Endothelial cell of umbilical vein (primary cell): Measurements from ENCODE around the gene DLX6. TPM values are rescaled to one million over a fixed set of nuclear protein-coding genes. Genes with fewer than 3 reads are reported as not detected.

Experiments
- BruUV-seq: library from RNA; stranded (reverse); fragments of 400-500 nt; replicated peaks from 2 replicates; lab custom pipeline; 2021; lab: Mats Ljungman, UMichigan
- CTCF ChIA-PET: fragments of 300-600, 350-600 bp; sonication (Branson Sonifier 250); formaldehyde crosslinking; loops from one replicate; lab custom pipeline; 2021; ENCODE audit warnings: antibody characterized with exemption, inconsistent platforms; lab: Charles Lee
- POLR2A ChIA-PET: fragments of 300-600, 350-600 bp; sonication (Branson Sonifier 250); formaldehyde crosslinking; loops from one replicate; lab custom pipeline; 2021; ENCODE audit warnings: antibody characterized with exemption, inconsistent platforms; lab: Charles Lee
- DNase-seq: peaks from one replicate; pipeline ENCODE4 v3.0.0-alpha.2; 2011; ENCODE audit warnings: low read depth, low spot score
- FAIRE-seq: peaks from 2 replicates; lab custom pipeline; 2011; peaks lifted over from hg19 to GRCh38; lab: Jason Lieb, UNC
- H2AFZ ChIP-seq: 2 replicates; pipeline ENCODE4 v1.6.0; 2012; ENCODE audit warnings: low read depth, low read length, control low read depth, inconsistent platforms
- H3K27ac ChIP-seq: 2 replicates; pipeline ENCODE4 v1.5.1; 2011; ENCODE audit warnings: low read depth, mild to moderate bottlenecking, control low read depth, low read length, moderate library complexity; ENCODE audit not compliant: insufficient read depth
- H3K27me3 ChIP-seq, 2 experiments: 2 replicates each; pipeline versions ENCODE4 v1.6.0 to v1.6.1; 2011; ENCODE audit warnings: low read length in 2 of 2, mixed read lengths in 1 of 2; ENCODE audit not compliant: control insufficient read depth in 2 of 2, insufficient read depth in 2 of 2
- H3K36me3 ChIP-seq, 2 experiments: 2 replicates in 1 of 2; 3 replicates in 1 of 2; pipeline ENCODE4 v1.5.1; 2011; ENCODE audit warnings: low read length in 2 of 2, mild to moderate bottlenecking in 1 of 2, moderate library complexity in 1 of 2; ENCODE audit not compliant: control insufficient read depth in 2 of 2, insufficient read depth in 2 of 2; ENCODE audit errors: extremely low read depth in 1 of 2
- H3K4me1 ChIP-seq: 3 replicates; pipeline ENCODE4 v1.5.1; 2011; ENCODE audit warnings: mild to moderate bottlenecking, low read length; ENCODE audit not compliant: control insufficient read depth, insufficient read depth; ENCODE audit errors: extremely low read depth
- H3K4me2 ChIP-seq: 2 replicates; pipeline ENCODE4 v1.6.1; 2011; ENCODE audit warnings: low read length, control low read depth, mixed read lengths; ENCODE audit not compliant: insufficient read depth
- H3K4me3 ChIP-seq, 3 experiments: fragments of 200-600 bp in 1 of 3; sonication (generic), shearing (Covaris generic) in 1 of 3; replicated peaks in 1 of 3; 2 replicates each; pipeline ENCODE4 v1.5.1; 2011 to 2016; ENCODE audit warnings: control low read depth in 3 of 3, low read length in 3 of 3, mild to moderate bottlenecking in 2 of 3, inconsistent platforms in 1 of 3, low read depth in 1 of 3, moderate library complexity in 1 of 3; ENCODE audit not compliant: insufficient read depth in 1 of 3
- H3K79me2 ChIP-seq: 2 replicates; pipeline ENCODE4 v1.6.0; 2012; ENCODE audit warnings: low read length, inconsistent platforms; ENCODE audit not compliant: control insufficient read depth, insufficient read depth
- H3K9ac ChIP-seq: replicated peaks from 2 replicates; pipeline ENCODE3; 2011; ENCODE audit warnings: low read length, control low read depth; ENCODE audit not compliant: insufficient read depth; ENCODE audit errors: extremely low read depth
- H3K9me1 ChIP-seq: replicated peaks from 3 replicates; pipeline ENCODE4 v1.6.0; 2011; ENCODE audit warnings: mild to moderate bottlenecking, low read length; ENCODE audit not compliant: control insufficient read depth, insufficient read depth; ENCODE audit errors: extremely low read depth
- H3K9me3 ChIP-seq: replicated peaks from 2 replicates; pipeline ENCODE4 v1.5.1; 2012; ENCODE audit warnings: low read length, inconsistent platforms; ENCODE audit not compliant: control insufficient read depth, insufficient read depth
- H4K20me1 ChIP-seq: replicated peaks from 2 replicates; pipeline ENCODE3; 2011; ENCODE audit warnings: mild to moderate bottlenecking, low read length; ENCODE audit not compliant: control insufficient read depth, insufficient read depth; ENCODE audit errors: extremely low read depth
- CTCF ChIP-seq, 2 donors: IDR thresholded peaks; 1 replicate in 1 of 2; 2 replicates in 1 of 2; pipeline ENCODE4 v1.5.1; 2011; ENCODE audit warnings: low read length in 2 of 2, mild to moderate bottlenecking in 2 of 2, moderate library complexity in 2 of 2, control low read depth in 1 of 2, inconsistent platforms in 1 of 2, low read depth in 1 of 2; ENCODE audit not compliant: insufficient read depth in 1 of 2; ENCODE audit errors: extremely low read depth in 1 of 2
- EZH2 ChIP-seq: IDR thresholded peaks from 2 replicates; pipeline ENCODE4 v1.6.1; 2012; ENCODE audit warnings: borderline replicate concordance, low read depth, mild to moderate bottlenecking, moderate library complexity, low read length, inconsistent platforms; ENCODE audit not compliant: severe bottlenecking
- FOS ChIP-seq: IDR thresholded peaks from 2 replicates; pipeline ENCODE4 v1.6.1; 2011; ENCODE audit warnings: mild to moderate bottlenecking, low read length, moderate library complexity, borderline replicate concordance; ENCODE audit not compliant: insufficient read depth
- GATA2 ChIP-seq: IDR thresholded peaks from 2 replicates; pipeline ENCODE4 v1.7.0; 2011; ENCODE audit warnings: low read depth, mild to moderate bottlenecking, moderate library complexity, mixed read lengths, low read length; ENCODE audit not compliant: insufficient read length, insufficient read depth
- MAX ChIP-seq: IDR thresholded peaks from 2 replicates; pipeline ENCODE4 v1.6.1; 2011; ENCODE audit not compliant: insufficient read depth, insufficient read length
- MYC ChIP-seq: IDR thresholded peaks from one replicate; pipeline ENCODE4 v1.6.1; 2011; ENCODE audit warnings: mild to moderate bottlenecking, low read depth, low read length
- POLR2A ChIP-seq: IDR thresholded peaks from 2 replicates; pipeline ENCODE4 v1.6.1; 2012; ENCODE audit warnings: low read depth, mild to moderate bottlenecking, control low read depth, low read length
- dilution Hi-C: fragments of 300-500 bp; cut with MboI; formaldehyde crosslinking; loops from one replicate; pipeline ENCODE4 v1.15.0; 2019; ENCODE audit warnings: low sequenced_read_pairs; ENCODE audit not compliant: extremely low pct_ligation_motif_present
- intact Hi-C: fragments of 100-400 bp; cut with micrococcal nuclease; formaldehyde crosslinking; loops from one replicate; pipeline ENCODE4 v1.10.0; 2022
- polyA plus RNA-seq, 4 experiments: library from polyadenylated mRNA; depleted of rRNA in 3 of 4; stranded (reverse) in 3 of 4; unstranded in 1 of 4; fragments of >200 nt; gene quantifications; 2 replicates each; pipeline versions ENCODE4 v1.2.1 to v1.2.3, GENCODE V29; 2011 to 2012; ENCODE audit warnings: missing spikeins in 1 of 4
- total RNA-seq: library from RNA; stranded (reverse); gene quantifications from 2 replicates; pipeline ENCODE4 v1.2.3, GENCODE V29; 2021

Gene DLX6
- total and polyA plus RNA-seq, 2 donors (not counting 3 experiments of a cell fraction or from before 2014, with no cell fraction given), result not detected

GRCh38 chr7:97009753-97010732, 4.7 kb downstream of the DLX6 start:
- no peak for DNase-seq
- no peaks in the 10 kb centered on the region for H3K9me3 ChIP-seq
- no peak overlapping the region for H3K4me3 ChIP-seq
- no peak overlapping the region for H3K27ac ChIP-seq
- no peak overlapping the region for H3K4me2 ChIP-seq
- no peaks in the 10 kb centered on the region for H4K20me1 ChIP-seq
- dilution Hi-C loops (no loop called here), intact Hi-C loops (loop anchor here (5.0 kb wide), 1 partner anchor 688 kb away; the partner anchor contains the start of gene SLC25A13)
- no peaks in the 10 kb centered on the region for H3K79me2 ChIP-seq
- H3K4me1 ChIP-seq, result peaks cover 3% of the 10 kb centered on the region
- ChIA-PET POLR2A (no interaction called here), CTCF (interaction anchor here (1.6 to 2.3 kb wide), 2 partner anchors 10 to 17 kb away, joined by 4 to 11 read pairs; no protein-coding TSS in a partner anchor)
- no peak for TF ChIP-seq GATA2
- TF ChIP-seq MAX, result no peak
- no peak for TF ChIP-seq CTCF (IDR thresholded peaks at IDR 0.05; ENCODE audit: extremely low read depth in 1 of 2, insufficient read depth in 1 of 2, low read depth in 1 of 2, low read length in 2 of 2)
- no peak for TF ChIP-seq MYC
- TF ChIP-seq EZH2, result peak; percentile 58
- no peak for TF ChIP-seq FOS
- no peak for TF ChIP-seq POLR2A
- peaks cover 79 to 93% of the 10 kb centered on the region in 2 experiments for H3K27me3 ChIP-seq
- no peaks in the 10 kb centered on the region for H3K9me1 ChIP-seq
- H3K36me3 ChIP-seq, result no peaks in the 10 kb centered on the region
- H2AFZ ChIP-seq, result no peak overlapping the region
- no peak for FAIRE-seq
- BruUV-seq, result no TSS peak
- no peak overlapping the region for H3K9ac ChIP-seq
